Mononuclear cell (primary cell): Measurements from ENCODE around the gene ZNF366. TPM values are rescaled to one million over a fixed set of nuclear protein-coding genes. Genes with fewer than 3 reads are reported as not detected.

ENCODE experiments used
- H3K27me3 ChIP-seq: 2 replicates; pipeline ENCODE4 v1.6.0; 2011; ENCODE audit warnings: low read length, control low read depth; ENCODE audit not compliant: insufficient read depth
- H3K4me1 ChIP-seq: 2 replicates; pipeline ENCODE4 v1.5.1; 2011; ENCODE audit warnings: mild to moderate bottlenecking, low read length, control low read depth; ENCODE audit not compliant: insufficient read depth
- H3K4me3 ChIP-seq: 2 replicates; pipeline ENCODE4 v1.5.1; 2011; ENCODE audit warnings: mild to moderate bottlenecking, low read length, moderate library complexity
- H3K9me3 ChIP-seq: 2 replicates; pipeline ENCODE4 v1.5.1; 2011; ENCODE audit warnings: low read depth, mild to moderate bottlenecking, control low read depth, low read length
- total RNA-seq: library from RNA; depleted of rRNA; stranded (reverse); fragments of >200 nt; gene quantifications from one replicate; pipeline ENCODE4 v1.2.3, GENCODE V29; 2012

ZNF366 gene
- total RNA-seq, 1 donor = 0.10 TPM

- peaks cover 41% of the 10 kb centered on the region for H3K4me1 ChIP-seq
- H3K27me3 ChIP-seq = no peaks in the 10 kb centered on the region
- no peaks in the 10 kb centered on the region for H3K9me3 ChIP-seq
- no peak overlapping the region for H3K4me3 ChIP-seq
Observed at GRCh38 chr5:72509401-72509800, 2.2 kb upstream of the ZNF366 start.

GRCh38 chr5:72508241-72509170 lies 1.3 kb upstream of the ZNF366 start:
- Histone ChIP-seq H3K4me3 (no peak overlapping the region), H3K4me1 (peaks cover 47% of the 10 kb centered on the region)

GRCh38 chr5:72507907-72508238 lies 663 bp upstream of the ZNF366 start:
- Histone ChIP-seq H3K9me3 (no peaks in the 10 kb centered on the region), H3K27me3 (no peaks in the 10 kb centered on the region), H3K4me1 (peaks cover 47% of the 10 kb centered on the region), H3K4me3 (no peak overlapping the region)

More at GRCh38 chr5:72508241-72509170, 1.3 kb upstream of the ZNF366 start:
- Histone ChIP-seq H3K27me3 (no peaks in the 10 kb centered on the region), H3K9me3 (no peaks in the 10 kb centered on the region)

DNA sequence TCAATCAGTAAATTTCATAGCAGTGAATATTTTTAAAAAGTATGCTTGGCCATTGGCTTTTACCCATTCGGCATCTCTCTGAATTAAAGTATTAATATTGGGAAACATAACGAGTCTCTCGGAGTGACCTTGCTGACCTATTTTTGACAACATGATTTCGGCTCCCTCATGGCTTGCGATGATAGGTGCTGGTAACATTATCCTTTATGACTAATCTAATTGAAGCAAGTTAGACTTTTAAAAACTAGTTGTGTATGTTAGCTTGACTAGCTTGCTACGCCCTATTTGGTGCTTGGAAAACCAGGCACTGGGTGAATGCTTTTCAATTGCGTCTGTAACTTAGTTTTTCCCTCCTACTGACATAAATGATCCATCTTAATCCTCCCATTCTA lies 1.1 kb downstream of the ZNF366 start:
- no peaks in the 10 kb centered on the region for H3K27me3 ChIP-seq
- peaks cover 47% of the 10 kb centered on the region for H3K4me1 ChIP-seq
- H3K4me3 ChIP-seq = no peak overlapping the region
- H3K9me3 ChIP-seq = no peaks in the 10 kb centered on the region

DNA sequence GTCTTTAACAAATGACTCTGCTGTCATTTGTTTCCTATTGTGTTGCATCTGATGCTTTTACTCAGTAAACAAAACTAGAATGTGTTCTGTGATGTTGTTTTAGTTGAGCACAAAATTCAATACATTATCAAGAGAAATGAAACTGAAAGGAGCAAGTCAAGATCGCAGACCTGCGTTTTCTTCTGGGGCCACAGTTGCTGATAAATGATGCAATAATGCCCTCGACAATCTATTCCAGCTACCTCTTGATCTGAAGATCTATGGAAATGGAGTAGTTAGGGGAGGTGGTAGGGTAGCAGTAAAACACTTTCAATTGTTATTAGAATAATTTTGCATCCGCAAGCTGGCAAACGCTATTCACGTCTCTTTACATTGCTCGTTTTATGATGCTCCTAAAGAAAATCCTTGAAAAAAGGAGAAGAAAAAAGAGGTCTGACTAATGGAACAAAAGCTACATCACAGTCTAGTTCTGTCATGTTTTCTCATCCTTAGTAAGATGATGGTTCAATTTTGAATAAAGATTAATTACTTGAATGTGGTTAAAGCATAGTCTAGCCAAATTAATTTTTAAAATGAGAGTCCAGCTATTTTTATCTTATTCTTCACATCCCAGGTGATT lies 1.6 kb downstream of the ZNF366 start:
- Histone ChIP-seq H3K9me3 (no peaks in the 10 kb centered on the region), H3K27me3 (no peaks in the 10 kb centered on the region), H3K4me1 (peaks cover 44% of the 10 kb centered on the region), H3K4me3 (no peak overlapping the region)

GRCh38 chr5:72505016-72505415 lies 2.2 kb downstream of the ZNF366 start:
- Histone ChIP-seq H3K4me1 (peaks cover 41% of the 10 kb centered on the region), H3K27me3 (no peaks in the 10 kb centered on the region), H3K4me3 (no peak overlapping the region), H3K9me3 (no peaks in the 10 kb centered on the region)

DNA sequence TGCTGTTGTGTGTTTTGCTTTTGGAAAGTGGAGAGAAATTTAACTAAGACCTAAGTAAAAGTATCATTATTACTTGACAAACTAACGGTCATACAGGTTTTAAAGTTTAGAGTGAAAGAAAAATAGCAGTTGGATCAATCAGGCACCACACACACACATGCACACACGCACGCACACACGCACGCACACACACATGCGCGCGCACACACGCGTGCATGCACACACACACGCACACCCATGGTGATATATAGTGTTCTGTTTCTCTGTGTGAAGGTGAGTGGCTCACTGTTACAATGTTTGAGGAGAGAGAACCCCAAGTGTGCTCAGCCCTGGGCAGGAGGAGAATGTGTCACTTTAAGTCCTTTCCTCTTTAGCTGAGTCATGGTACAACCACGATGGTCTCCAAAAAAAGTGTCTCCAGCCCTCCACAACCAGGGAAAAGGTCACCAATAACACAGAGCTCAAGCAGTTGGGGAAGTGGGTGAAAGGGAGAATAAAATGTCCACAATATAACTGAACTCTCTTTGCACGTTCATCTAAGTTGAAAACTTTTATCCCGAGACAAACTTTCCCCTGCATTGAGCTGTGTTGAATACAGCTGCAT lies 3.2 kb downstream of the ZNF366 start:
- peaks cover 41% of the 10 kb centered on the region for H3K4me1 ChIP-seq
- no peaks in the 10 kb centered on the region for H3K27me3 ChIP-seq
- no peaks in the 10 kb centered on the region for H3K9me3 ChIP-seq
- H3K4me3 ChIP-seq = no peak overlapping the region

DNA sequence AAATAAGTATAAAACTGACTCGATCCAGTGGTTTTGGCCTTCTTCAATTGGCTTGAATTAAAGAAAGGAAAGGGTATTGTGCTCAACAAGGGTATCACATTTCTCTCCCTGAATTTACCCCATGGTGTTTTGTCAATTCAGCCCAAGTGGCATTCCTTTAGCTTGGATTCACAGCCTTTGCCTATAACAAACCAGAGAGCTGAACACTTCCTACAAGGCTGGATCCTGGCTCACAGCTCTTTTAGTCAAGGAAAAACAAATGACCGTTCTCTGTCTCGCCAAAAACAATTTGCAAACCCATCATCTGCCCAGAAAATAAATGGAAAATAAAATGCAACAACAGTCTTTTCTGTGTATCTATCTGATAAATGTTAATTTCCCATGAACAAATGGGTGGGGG lies 5.7 kb downstream of the ZNF366 start:
- Histone ChIP-seq H3K4me3 (no peak overlapping the region), H3K4me1 (peaks cover 20% of the 10 kb centered on the region), H3K27me3 (no peaks in the 10 kb centered on the region), H3K9me3 (no peaks in the 10 kb centered on the region)

DNA sequence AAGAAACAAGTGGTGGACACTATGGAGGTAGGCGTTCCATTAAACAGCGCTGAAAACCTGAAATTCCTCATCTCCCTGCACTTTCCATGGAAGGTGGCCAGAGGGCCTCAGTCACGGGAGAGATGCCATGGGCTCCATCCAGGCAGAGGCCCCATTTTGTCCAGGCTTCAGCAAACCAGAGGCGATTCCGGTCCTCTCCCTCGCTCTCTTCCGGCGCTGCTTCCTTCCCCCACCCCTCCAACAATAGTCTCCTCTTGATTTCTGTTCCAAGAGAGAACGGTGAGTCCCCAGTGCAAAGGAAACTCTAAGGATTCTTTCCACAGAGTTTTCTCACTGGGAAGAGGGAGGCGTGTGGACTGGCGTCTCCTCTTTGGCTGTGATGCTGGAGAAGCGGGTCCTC lies 7.5 kb downstream of the ZNF366 start:
- peaks cover 6% of the 10 kb centered on the region for H3K4me1 ChIP-seq
- H3K4me3 ChIP-seq = no peak overlapping the region
- no peaks in the 10 kb centered on the region for H3K9me3 ChIP-seq
- H3K27me3 ChIP-seq = no peaks in the 10 kb centered on the region

DNA sequence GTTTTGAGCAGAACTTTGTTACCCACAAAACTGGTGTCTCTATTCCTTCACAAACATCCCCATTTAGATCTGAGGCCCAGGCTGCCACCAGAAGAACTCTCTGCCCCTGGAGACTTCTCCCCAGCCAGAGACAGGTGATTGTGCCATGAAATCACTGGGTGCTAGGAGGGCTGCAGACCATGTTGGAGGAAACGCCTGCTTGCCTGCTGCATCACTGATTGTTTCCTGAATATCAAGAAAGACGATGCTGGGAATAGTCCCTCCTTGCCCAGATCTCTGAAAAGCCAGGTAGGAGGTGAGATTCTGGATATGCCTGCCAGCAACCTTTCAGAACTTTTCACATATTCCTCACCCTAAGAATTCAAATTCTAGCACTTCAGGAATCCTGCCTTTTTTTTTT lies 8.1 kb downstream of the ZNF366 start:
- no peak overlapping the region for H3K4me3 ChIP-seq
- H3K27me3 ChIP-seq = no peaks in the 10 kb centered on the region
- H3K9me3 ChIP-seq = no peaks in the 10 kb centered on the region
- H3K4me1 ChIP-seq = peaks cover 3% of the 10 kb centered on the region

DNA sequence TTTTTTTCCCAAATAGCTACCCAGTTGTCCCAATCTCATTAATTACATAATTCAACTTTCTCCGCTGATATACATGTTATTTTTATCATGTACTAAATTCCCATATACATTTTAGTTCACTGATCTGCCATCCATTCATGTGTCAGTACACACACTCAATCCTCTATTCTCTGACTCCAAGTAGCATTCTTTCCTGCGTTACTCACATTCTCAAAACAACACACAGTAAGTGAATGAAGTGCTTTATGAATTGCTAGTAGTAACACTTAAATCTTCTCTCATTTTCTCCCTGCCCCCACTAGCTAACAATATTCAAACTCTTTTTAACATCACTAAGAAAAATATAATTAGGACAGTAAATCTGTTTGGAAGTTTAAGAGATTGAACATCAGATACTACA lies 8.9 kb downstream of the ZNF366 start:
- H3K27me3 ChIP-seq = no peaks in the 10 kb centered on the region
- no peaks in the 10 kb centered on the region for H3K9me3 ChIP-seq
- H3K4me3 ChIP-seq = no peak overlapping the region
- no peaks in the 10 kb centered on the region for H3K4me1 ChIP-seq

DNA sequence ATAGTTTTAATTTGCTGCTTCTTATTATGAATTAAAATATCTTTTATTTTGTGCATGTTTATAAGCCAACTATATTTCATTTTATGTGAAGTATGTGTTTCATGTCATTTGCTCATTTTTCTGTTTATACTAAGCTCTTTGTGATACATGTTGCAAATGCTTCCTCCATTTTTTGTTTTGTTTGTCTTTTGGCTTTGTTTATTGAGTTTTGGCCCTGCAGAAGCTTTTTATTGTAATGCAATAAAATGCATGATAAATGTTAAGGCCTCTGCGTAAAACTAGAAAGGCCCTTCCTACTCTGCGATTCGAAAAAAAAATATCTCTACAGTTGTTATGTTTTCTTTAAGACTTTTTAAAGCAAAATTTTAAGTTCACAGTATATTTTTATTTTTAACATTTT lies 9.4 kb downstream of the ZNF366 start:
- Histone ChIP-seq H3K4me3 (no peak overlapping the region), H3K27me3 (no peaks in the 10 kb centered on the region), H3K4me1 (no peaks in the 10 kb centered on the region), H3K9me3 (no peaks in the 10 kb centered on the region)

GRCh38 chr5:72495410-72495809 lies 11.8 kb downstream of the ZNF366 start:
- Histone ChIP-seq H3K27me3 (no peaks in the 10 kb centered on the region), H3K4me3 (no peak overlapping the region), H3K9me3 (no peaks in the 10 kb centered on the region), H3K4me1 (no peaks in the 10 kb centered on the region)

DNA sequence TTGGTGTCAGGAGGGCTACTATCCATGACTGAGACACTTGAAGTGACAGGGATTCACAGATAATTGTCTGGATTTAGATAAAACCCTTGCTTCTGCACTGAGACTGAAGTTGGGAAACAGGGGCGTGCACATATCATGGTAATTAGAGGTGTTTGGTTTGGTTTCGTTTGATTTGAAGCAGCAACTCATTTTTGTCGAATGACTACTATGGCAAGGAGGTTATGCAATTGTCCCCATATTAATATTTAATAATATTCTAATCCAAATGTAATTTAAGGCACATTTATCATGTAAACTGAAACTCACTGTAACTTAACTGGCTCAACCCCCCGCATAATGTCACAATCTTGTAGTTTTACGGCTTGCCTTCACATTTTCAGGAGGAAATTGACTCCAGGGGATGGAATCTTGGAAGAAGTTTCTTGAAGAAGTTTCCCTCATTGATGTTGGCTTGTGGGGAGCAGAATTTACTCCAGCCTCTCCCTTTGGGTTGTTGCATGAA lies 12.5 kb downstream of the ZNF366 start:
- Histone ChIP-seq H3K4me1 (no peaks in the 10 kb centered on the region), H3K27me3 (no peaks in the 10 kb centered on the region), H3K4me3 (no peak overlapping the region), H3K9me3 (no peaks in the 10 kb centered on the region)

GRCh38 chr5:72489536-72489935 lies 17.7 kb downstream of the ZNF366 start:
- no peaks in the 10 kb centered on the region for H3K27me3 ChIP-seq
- H3K4me1 ChIP-seq = no peaks in the 10 kb centered on the region
- H3K9me3 ChIP-seq = no peaks in the 10 kb centered on the region

More at GRCh38 chr5:72489536-72489935, 17.7 kb downstream of the ZNF366 start:
- H3K4me3 ChIP-seq = no peak overlapping the region
